Ovary (tissue), 3 donors: ENCODE data around the gene ERAL1.

ENCODE experiments used
- CTCF ChIP-seq, 3 donors: fragments of 450-650 bp in 2 of 3; fragments of 200-600 bp in 1 of 3; IDR thresholded peaks; one replicate each; pipeline versions ENCODE4 v1.5.1 to v1.8.0; 2016 to 2022; ENCODE audit warnings: antibody characterized with exemption in 3 of 3, mild to moderate bottlenecking in 1 of 3
- EP300 ChIP-seq: sonication (generic); formaldehyde crosslinking; IDR thresholded peaks from one replicate; pipeline ENCODE4 v1.6.1; 2017; ENCODE audit warnings: antibody characterized with exemption
- POLR2A ChIP-seq: fragments of 450-650 bp; IDR thresholded peaks from one replicate; pipeline ENCODE4 v1.6.1; 2017; ENCODE audit warnings: antibody characterized with exemption, mild to moderate bottlenecking, moderate library complexity
- donor health status: DM: no; HTN: no; CAD: no.

GRCh38 chr17:28812748-28813377 is 42.0 kb upstream of the ERAL1 start:
- TF ChIP-seq CTCF (IDR thresholded peaks at IDR 0.05), result no peak
- TF ChIP-seq POLR2A, result no peak
- no peak for TF ChIP-seq EP300
